GM10847 (cell line): ENCODE results near the gene REG1A.

Experiments
- POLR2A ChIP-seq: IDR thresholded peaks from 2 replicates; pipeline ENCODE4 v1.6.1; 2011; ENCODE audit not compliant: insufficient read length; ENCODE audit errors: extremely low read depth

Gene REG1A

DNA sequence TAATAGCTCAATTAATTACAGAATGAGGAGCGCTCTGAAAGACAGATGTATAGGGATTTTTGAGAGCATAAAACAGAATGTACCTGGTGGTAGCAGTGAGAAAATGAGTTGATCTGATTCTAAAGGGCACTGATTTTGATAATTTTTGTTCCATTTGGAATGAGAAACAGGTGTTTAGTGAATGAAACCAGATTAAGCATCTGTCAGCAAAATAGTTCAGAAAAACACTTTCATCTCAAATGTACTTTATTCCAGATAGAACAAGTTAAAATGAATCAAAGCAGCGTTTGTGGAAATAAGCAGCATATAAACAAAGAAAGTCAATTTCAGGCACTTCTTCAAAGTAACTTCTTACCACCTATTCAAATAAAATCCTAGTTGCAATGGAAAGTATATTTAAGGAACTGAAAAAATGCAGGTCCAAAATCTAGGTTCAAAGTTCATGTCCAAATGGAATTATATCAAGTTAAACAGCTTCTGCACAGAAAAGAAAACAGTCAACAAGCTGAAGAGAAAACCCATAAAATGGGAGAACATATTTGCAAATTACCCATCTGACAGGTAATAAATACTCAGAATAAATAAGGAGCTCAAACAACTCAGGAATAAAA is 51.2 kb downstream of the REG1A start:
- no peak for TF ChIP-seq POLR2A
